ENCODE results near the gene HES6. TPM values are rescaled to one million over a fixed set of nuclear protein-coding genes. Genes with fewer than 3 reads are reported as not detected.

The HES6 gene
- total and polyA plus RNA-seq, 2 of the 8 experiments (the other 6 are each of a cell fraction or from before 2014, with no cell fraction given) = 32.6 to 36.3 TPM

- FAIRE-seq = no peak
- TF ChIP-seq KDM4A (IDR thresholded peaks at IDR 0.05; ENCODE audit: low read depth, low read length, severe bottlenecking) = no peak
- no peak for TF ChIP-seq CBX5 (IDR thresholded peaks at IDR 0.05; ENCODE audit: low read depth, low read length)
- TF ChIP-seq POLR2AphosphoS5 (IDR thresholded peaks at IDR 0.05; ENCODE audit: low read depth, low read length) = no peak
- TF ChIP-seq USF2 (IDR thresholded peaks at IDR 0.05; ENCODE audit: low read length) = no peak
- TF ChIP-seq CEBPB (IDR thresholded peaks at IDR 0.05; ENCODE audit: low read depth, low read length) = no peak
- TF ChIP-seq SUZ12 (IDR thresholded peaks at IDR 0.05; ENCODE audit: low read length) = no peak
- TF ChIP-seq SRF (IDR thresholded peaks at IDR 0.05; ENCODE audit: low read depth, low read length) = no peak
- TF ChIP-seq BACH1 (IDR thresholded peaks at IDR 0.05; ENCODE audit: low read length) = no peak
- TF ChIP-seq NRF1 (IDR thresholded peaks at IDR 0.05; ENCODE audit: low read depth, low read length) = no peak
- no peak for TF ChIP-seq PHF8 (conservative IDR thresholded peaks at IDR 0.05; ENCODE audit: low read depth, low read length)
- TF ChIP-seq SIX5 (IDR thresholded peaks at IDR 0.05; ENCODE audit: low read depth, low read length) = no peak
- no peak for TF ChIP-seq RXRA (IDR thresholded peaks at IDR 0.05; ENCODE audit: insufficient read depth, low read depth, low read length)
- no peak for TF ChIP-seq TAF1 (IDR thresholded peaks at IDR 0.05; ENCODE audit: low read depth, low read length)
These were observed 15.3 kb downstream of the HES6 start for GRCh38 chr2:238224356-238225035.

More at GRCh38 chr2:238224356-238225035, 15.3 kb downstream of the HES6 start:
- CTCF ChIA-PET (ENCODE audit: partially characterized antibody) = interaction anchor here (0.8 to 2.5 kb wide), 2 partner anchors 9 to 86 kb away, joined by 3 to 7 read pairs; partner anchors contain the start of gene KLHL30
- Histone ChIP-seq H2AFZ (ENCODE audit: low read length) (no peak overlapping the region), H3K4me1 (replicated peaks in 1 of 4; ENCODE audit: control insufficient read depth in 3 of 4, insufficient read depth in 4 of 4, low read length in 3 of 4) (peaks cover 0 to 4% (median 2%) of the 10 kb centered on the region in 4 experiments; a peak in 2 of 7 replicates), H3K79me2 (ENCODE audit: control insufficient read depth in 1 of 2, insufficient read depth in 2 of 2, low read length in 2 of 2) (no peaks in the 10 kb centered on the region), H3K23me2 (ENCODE audit: low read depth, low read length) (no peaks in the 10 kb centered on the region), H2AK5ac (ENCODE audit: low read depth, low read length) (no peak overlapping the region), H2BK12ac (ENCODE audit: low read depth, low read length) (no peak overlapping the region), H3K18ac (ENCODE audit: extremely low read depth, low read length) (no peak overlapping the region), H3K4me2 (ENCODE audit: insufficient read depth in 1 of 2, low read depth in 2 of 2, low read length in 2 of 2) (no peak overlapping the region), H4K5ac (ENCODE audit: insufficient read length, low read depth, low read length) (no peak overlapping the region), H2BK120ac (replicated peaks; ENCODE audit: low read depth, low read length) (no peak overlapping the region), H2BK5ac (ENCODE audit: low read depth, low read length) (no peak overlapping the region), H2BK20ac (ENCODE audit: low read length) (no peak overlapping the region), H3K79me1 (ENCODE audit: low read depth, low read length) (no peaks in the 10 kb centered on the region), H4K91ac (replicated peaks; ENCODE audit: insufficient read length, low read length) (no peak overlapping the region), H4K8ac (ENCODE audit: extremely low read depth, insufficient read depth, low read length) (no peak overlapping the region), H3K14ac (ENCODE audit: insufficient read length) (no peak overlapping the region), H3K9ac (replicated peaks in 1 of 4; ENCODE audit: extremely low read depth in 1 of 4, low read depth in 3 of 4, low read length in 3 of 4) (no peak overlapping the region), H3K9me3 (ENCODE audit: insufficient read depth in 2 of 2, low read depth in 1 of 2, low read length in 1 of 2) (no peaks in the 10 kb centered on the region; a peak in 1 of 4 replicates), H3K4me3 (ENCODE audit: extremely low read depth in 1 of 4, insufficient read depth in 2 of 4, low read depth in 3 of 4, low read length in 4 of 4) (no peak overlapping the region), H3K27me3 (replicated peaks in 1 of 4; ENCODE audit: control insufficient read depth in 3 of 4, extremely low read depth in 1 of 4, insufficient read depth in 3 of 4, low read length in 3 of 4) (peaks cover 0 to 5% (median under 1%) of the 10 kb centered on the region in 4 experiments; a peak in 3 of 7 replicates), H2BK15ac (ENCODE audit: low read length) (no peak overlapping the region), H3K23ac (ENCODE audit: insufficient read length) (no peak overlapping the region), H3K36me3 (ENCODE audit: control insufficient read depth in 2 of 4, insufficient read depth in 4 of 4, low read length in 3 of 4) (no peaks in the 10 kb centered on the region), H3K27ac (ENCODE audit: low read depth, low read length) (no peak overlapping the region), H4K20me1 (replicated peaks in 1 of 2; ENCODE audit: control insufficient read depth in 1 of 2, insufficient read depth in 2 of 2, low read length in 2 of 2) (no peaks in the 10 kb centered on the region), H3K56ac (replicated peaks; ENCODE audit: insufficient read length, low read depth, low read length) (no peak overlapping the region), H3K4ac (replicated peaks; ENCODE audit: insufficient read length, low read depth, low read length) (no peak overlapping the region)
- WGBS, 2 experiments (ENCODE audit: extremely low coverage in 1 of 2, insufficient coverage in 1 of 2, insufficient read length in 1 of 2, insufficient replicate concordance in 2 of 2, low coverage in 1 of 2, low lambda C conversion rate in 2 of 2, missing lambda C conversion rate in 1 of 2) = 93% methylated on average over 27 of the region's 29 CpGs; no CpG with 5 or more reads in 1 of the 2 experiments
- DNase-seq (ENCODE audit: low read depth in 1 of 2, low spot score in 2 of 2) = no peak
- POLR2A ChIA-PET (ENCODE audit: partially characterized antibody) = no interaction called here
